ENCODE results near the gene GIMAP5. TPM values are rescaled to one million over a fixed set of nuclear protein-coding genes. Genes with fewer than 3 reads are reported as not detected.

Gene GIMAP5
- total RNA-seq, 1 experiment from 2014 or later, result not detected

- Histone ChIP-seq H3K4ac (ENCODE audit: low read depth, low read length) (no peak overlapping the region), H3K9ac (ENCODE audit: extremely low read depth, insufficient read length, low read length) (no peak overlapping the region), H3T11ph (ENCODE audit: low read length) (no peak overlapping the region), H3K4me2 (ENCODE audit: insufficient read depth, insufficient read length, low read length) (no peak overlapping the region), H3K9me3 (ENCODE audit: control insufficient read depth, low read depth, low read length) (no peaks in the 10 kb centered on the region), H4K8ac (replicated peaks; ENCODE audit: insufficient read length, low read depth, low read length) (no peak overlapping the region), H4K91ac (ENCODE audit: insufficient read length, low read depth, low read length) (no peak overlapping the region), H3K79me2 (ENCODE audit: insufficient read depth, low read length) (no peaks in the 10 kb centered on the region), H4K5ac (ENCODE audit: insufficient read length, low read depth, low read length) (no peak overlapping the region), H3K27me3 (ENCODE audit: insufficient read depth, low read length) (no peaks in the 10 kb centered on the region), H2AK5ac (ENCODE audit: insufficient read length, low read length) (no peak overlapping the region), H2BK5ac (ENCODE audit: insufficient read length, low read length) (no peak overlapping the region), H2BK15ac (ENCODE audit: low read depth, low read length) (no peak overlapping the region), H4K20me1 (ENCODE audit: control insufficient read depth, insufficient read depth, insufficient read length) (no peaks in the 10 kb centered on the region), H2BK20ac (ENCODE audit: low read depth, low read length, poor library complexity, severe bottlenecking) (no peak overlapping the region), H3K27ac (ENCODE audit: insufficient read length, low read depth, low read length) (no peak overlapping the region), H2BK12ac (ENCODE audit: insufficient read length, low read depth, low read length) (no peak overlapping the region), H3K79me1 (ENCODE audit: insufficient read depth, low read depth, low read length, poor library complexity, severe bottlenecking) (no peaks in the 10 kb centered on the region), H3K23ac (ENCODE audit: insufficient read length, low read depth, low read length) (no peak overlapping the region), H3K18ac (ENCODE audit: insufficient read length, low read depth, low read length) (no peak overlapping the region), H2BK120ac (ENCODE audit: low read depth, low read length, poor library complexity, severe bottlenecking) (no peak overlapping the region), H2AFZ (ENCODE audit: low read length) (no peak overlapping the region), H3K4me1 (ENCODE audit: insufficient read depth, low read length) (no peaks in the 10 kb centered on the region), H3K23me2 (ENCODE audit: insufficient read length, low read depth, low read length, poor library complexity, severe bottlenecking) (no peaks in the 10 kb centered on the region), H3K56ac (ENCODE audit: insufficient read length, low read depth, low read length) (no peak overlapping the region), H3K14ac (ENCODE audit: insufficient read depth, low read length) (no peak overlapping the region)
- H3K36me3 Mint-ChIP-seq (ENCODE audit: insufficient read depth in 1 of 3, low read depth in 3 of 3), result no peaks in the 10 kb centered on the region; a peak in 1 of 7 replicates
- H3K27me3 Mint-ChIP-seq (ENCODE audit: low read depth), result peaks cover 59% of the 10 kb centered on the region
- DNase-seq, result no peak
- TF ChIP-seq, protein P1, sequence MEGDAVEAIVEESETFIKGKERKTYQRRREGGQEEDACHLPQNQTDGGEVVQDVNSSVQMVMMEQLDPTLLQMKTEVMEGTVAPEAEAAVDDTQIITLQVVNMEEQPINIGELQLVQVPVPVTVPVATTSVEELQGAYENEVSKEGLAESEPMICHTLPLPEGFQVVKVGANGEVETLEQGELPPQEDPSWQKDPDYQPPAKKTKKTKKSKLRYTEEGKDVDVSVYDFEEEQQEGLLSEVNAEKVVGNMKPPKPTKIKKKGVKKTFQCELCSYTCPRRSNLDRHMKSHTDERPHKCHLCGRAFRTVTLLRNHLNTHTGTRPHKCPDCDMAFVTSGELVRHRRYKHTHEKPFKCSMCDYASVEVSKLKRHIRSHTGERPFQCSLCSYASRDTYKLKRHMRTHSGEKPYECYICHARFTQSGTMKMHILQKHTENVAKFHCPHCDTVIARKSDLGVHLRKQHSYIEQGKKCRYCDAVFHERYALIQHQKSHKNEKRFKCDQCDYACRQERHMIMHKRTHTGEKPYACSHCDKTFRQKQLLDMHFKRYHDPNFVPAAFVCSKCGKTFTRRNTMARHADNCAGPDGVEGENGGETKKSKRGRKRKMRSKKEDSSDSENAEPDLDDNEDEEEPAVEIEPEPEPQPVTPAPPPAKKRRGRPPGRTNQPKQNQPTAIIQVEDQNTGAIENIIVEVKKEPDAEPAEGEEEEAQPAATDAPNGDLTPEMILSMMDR (conservative IDR thresholded peaks at IDR 0.05), result no peak
- no peaks in the 10 kb centered on the region for H3K9me3 Mint-ChIP-seq
- H3K27ac Mint-ChIP-seq, result no peak overlapping the region
- no peaks in the 10 kb centered on the region for H3K4me1 Mint-ChIP-seq
- no CpG with 5 or more reads among the region's 2 CpGs for WGBS (ENCODE audit: extremely low coverage, insufficient read length, low lambda C conversion rate)
- H3K4me3 Mint-ChIP-seq, result no peak overlapping the region
Observed at GRCh38 chr7:150781961-150782360, 44.7 kb downstream of the GIMAP5 start.
